Naive B cell (primary cell): ENCODE data around the gene CHCHD1. TPM values are rescaled to one million over a fixed set of nuclear protein-coding genes. Genes with fewer than 3 reads are reported as not detected.

Source experiments
- ATAC-seq, 2 donors: fragments of 150-1000 bp; cut with Tn5 transposase; 2 replicates each; pipeline ENCODE4 v1.10.0; 2021; ENCODE audit warnings: low read depth in 2 of 2, mild to moderate bottlenecking in 2 of 2, moderate library complexity in 2 of 2
- DNase-seq: peaks from one replicate; pipeline ENCODE4 v3.0.0; 2022
- H3K27ac Mint-ChIP-seq, 6 donors: one replicate each; pipeline ENCODE4 v1.8.0; 2020 to 2022; ENCODE audit warnings: mild to moderate bottlenecking in 6 of 6, mixed read lengths in 6 of 6, moderate library complexity in 5 of 6, inconsistent platforms in 2 of 6
- H3K27me3 Mint-ChIP-seq, 3 donors: one replicate each; pipeline ENCODE4 v1.8.0; 2021 to 2022; ENCODE audit warnings: mixed read lengths in 3 of 3, mild to moderate bottlenecking in 1 of 3
- H3K36me3 Mint-ChIP-seq, 2 donors: one replicate each; pipeline ENCODE4 v1.8.0; 2020 to 2022; ENCODE audit warnings: mixed read lengths in 2 of 2, inconsistent platforms in 1 of 2, mild to moderate bottlenecking in 1 of 2
- H3K4me1 Mint-ChIP-seq, 3 donors: one replicate each; pipeline ENCODE4 v1.8.0; 2020 to 2022; ENCODE audit warnings: mixed read lengths in 3 of 3, inconsistent platforms in 1 of 3, mild to moderate bottlenecking in 1 of 3, moderate library complexity in 1 of 3
- H3K4me3 Mint-ChIP-seq, 8 donors: one replicate each; pipeline ENCODE4 v1.8.0; 2020 to 2022; ENCODE audit warnings: mild to moderate bottlenecking in 8 of 8, mixed read lengths in 8 of 8, moderate library complexity in 8 of 8, inconsistent platforms in 2 of 8
- H3K9me3 Mint-ChIP-seq, 7 donors: one replicate each; pipeline ENCODE4 v1.8.0; 2020 to 2022; ENCODE audit warnings: mixed read lengths in 7 of 7, mild to moderate bottlenecking in 5 of 7, inconsistent platforms in 2 of 7, moderate library complexity in 1 of 7
- polyA plus RNA-seq, 6 donors: library from polyadenylated mRNA; unstranded; fragments of 300-500 nt; fragmentation: Illumina TruSeq; gene quantifications; one replicate each; pipeline ENCODE4 v1.2.3, GENCODE V29; 2021; ENCODE audit warnings: low read depth in 6 of 6

The CHCHD1 gene
- polyA plus RNA-seq, 6 donors from 2014 or later: 17.6 to 54.5 (median 39.6) TPM

GRCh38 chr10:73800560-73801252 is 18.9 kb downstream of the CHCHD1 start:
- peaks cover 7 to 19% of the 10 kb centered on the region in 2 donors for H3K36me3 Mint-ChIP-seq
- ATAC-seq (no peak), DNase-seq (no peak)

GRCh38 chr10:73801253-73801590 is 19.4 kb downstream of the CHCHD1 start:
- H3K4me3 Mint-ChIP-seq: no peak overlapping the region
- no peaks in the 10 kb centered on the region for H3K9me3 Mint-ChIP-seq
- H3K36me3 Mint-ChIP-seq: peaks cover 7 to 24% of the 10 kb centered on the region in 2 donors
- H3K27me3 Mint-ChIP-seq: no peaks in the 10 kb centered on the region
- no peak overlapping the region for H3K27ac Mint-ChIP-seq
- no peak for ATAC-seq
- no peak for DNase-seq
- H3K4me1 Mint-ChIP-seq: peaks cover 11 to 26% (median 24%) of the 10 kb centered on the region in 3 donors

More at GRCh38 chr10:73800560-73801252, 18.9 kb downstream of the CHCHD1 start:
- Mint-ChIP-seq H3K9me3 (no peaks in the 10 kb centered on the region), H3K4me1 (peaks cover 10 to 22% (median 21%) of the 10 kb centered on the region in 3 donors), H3K27ac (peak overlapping the region in 1 of 6 donors; percentile 92), H3K27me3 (no peaks in the 10 kb centered on the region), H3K4me3 (no peak overlapping the region)

GRCh38 chr10:73802276-73802991 is 20.6 kb downstream of the CHCHD1 start:
- Mint-ChIP-seq H3K36me3 (peaks cover 7 to 36% of the 10 kb centered on the region in 2 donors), H3K9me3 (no peaks in the 10 kb centered on the region), H3K27ac (peak overlapping the region; percentile 18 to 88 (median 67)), H3K4me3 (no peak overlapping the region), H3K4me1 (peaks cover 21 to 36% (median 35%) of the 10 kb centered on the region in 3 donors), H3K27me3 (no peaks in the 10 kb centered on the region)
- no peak for DNase-seq
- no peak for ATAC-seq

GRCh38 chr10:73803680-73804286 is 21.9 kb downstream of the CHCHD1 start:
- DNase-seq (no peak), ATAC-seq (peak; percentile 59 to 65)
- peak overlapping the region in 1 of 8 donors; percentile 54 for H3K4me3 Mint-ChIP-seq
- H3K27ac Mint-ChIP-seq: peak overlapping the region; percentile 6 to 94 (median 53)
- H3K9me3 Mint-ChIP-seq: no peaks in the 10 kb centered on the region
- H3K36me3 Mint-ChIP-seq: peaks cover 7 to 40% of the 10 kb centered on the region in 2 donors
- H3K4me1 Mint-ChIP-seq: peaks cover 23 to 45% (median 32%) of the 10 kb centered on the region in 3 donors
- no peaks in the 10 kb centered on the region for H3K27me3 Mint-ChIP-seq

GRCh38 chr10:73806176-73806950 is 24.5 kb downstream of the CHCHD1 start:
- no peak for DNase-seq
- peaks cover 29 to 61% (median 41%) of the 10 kb centered on the region in 3 donors for H3K4me1 Mint-ChIP-seq
- peaks cover 7 to 40% of the 10 kb centered on the region in 2 donors for H3K36me3 Mint-ChIP-seq
- ATAC-seq: no peak
- H3K27me3 Mint-ChIP-seq: no peaks in the 10 kb centered on the region
- peak overlapping the region in 2 of 6 donors; percentile 55 to 91 for H3K27ac Mint-ChIP-seq
- H3K4me3 Mint-ChIP-seq: no peak overlapping the region
- no peaks in the 10 kb centered on the region for H3K9me3 Mint-ChIP-seq

- peaks cover 7 to 40% of the 10 kb centered on the region in 2 donors for H3K36me3 Mint-ChIP-seq
- peaks cover 0 to under 1% (median 0%) of the 10 kb centered on the region in 7 donors for H3K9me3 Mint-ChIP-seq
- DNase-seq (no peak), ATAC-seq (no peak)
- peak overlapping the region in 1 of 6 donors; percentile 22 for H3K27ac Mint-ChIP-seq
- H3K4me3 Mint-ChIP-seq: no peak overlapping the region
- H3K27me3 Mint-ChIP-seq: no peaks in the 10 kb centered on the region
- peaks cover 29 to 61% (median 41%) of the 10 kb centered on the region in 3 donors for H3K4me1 Mint-ChIP-seq
Observed at GRCh38 chr10:73807471-73807870, 25.6 kb downstream of the CHCHD1 start.

GRCh38 chr10:73808021-73808815 is 26.4 kb downstream of the CHCHD1 start:
- Mint-ChIP-seq H3K4me3 (peak overlapping the region in 3 of 8 donors; percentile 61 to 85 (median 74)), H3K27ac (peak overlapping the region in 1 of 6 donors; percentile 72), H3K36me3 (peaks cover 7 to 32% of the 10 kb centered on the region in 2 donors), H3K9me3 (peaks cover 0 to 2% (median 0%) of the 10 kb centered on the region in 7 donors), H3K4me1 (peaks cover 29 to 61% (median 47%) of the 10 kb centered on the region in 3 donors), H3K27me3 (no peaks in the 10 kb centered on the region)
- ATAC-seq (no peak), DNase-seq (no peak)

GRCh38 chr10:73809061-73809818 is 27.4 kb downstream of the CHCHD1 start:
- ATAC-seq: no peak
- Mint-ChIP-seq H3K4me1 (peaks cover 22 to 51% (median 40%) of the 10 kb centered on the region in 3 donors), H3K36me3 (peaks cover 4 to 23% of the 10 kb centered on the region in 2 donors), H3K4me3 (peak overlapping the region in 7 of 8 donors; percentile 65 to 94 (median 85)), H3K27ac (peak overlapping the region in 4 of 6 donors; percentile 25 to 85 (median 78)), H3K9me3 (peaks cover 0 to 2% (median 0%) of the 10 kb centered on the region in 7 donors), H3K27me3 (no peaks in the 10 kb centered on the region)
- no peak for DNase-seq

GRCh38 chr10:73810358-73810734 is 28.5 kb downstream of the CHCHD1 start:
- ATAC-seq (no peak), DNase-seq (no peak)
- H3K9me3 Mint-ChIP-seq: peaks cover 0 to 2% (median 0%) of the 10 kb centered on the region in 7 donors

GRCh38 chr10:73810735-73811465 is 29.1 kb downstream of the CHCHD1 start:
- DNase-seq (peak; percentile 60), ATAC-seq (peak; percentile 26)
- Mint-ChIP-seq H3K4me3 (peak overlapping the region; percentile 79 to 94 (median 86)), H3K9me3 (peaks cover 0 to 2% (median 0%) of the 10 kb centered on the region in 7 donors), H3K36me3 (peaks cover 4 to 18% of the 10 kb centered on the region in 2 donors), H3K27ac (peak overlapping the region in 5 of 6 donors; percentile 85 to 97 (median 88)), H3K4me1 (peaks cover 22 to 43% (median 39%) of the 10 kb centered on the region in 3 donors), H3K27me3 (no peaks in the 10 kb centered on the region)

More at GRCh38 chr10:73810358-73810734, 28.5 kb downstream of the CHCHD1 start:
- Mint-ChIP-seq H3K36me3 (peaks cover 4 to 23% of the 10 kb centered on the region in 2 donors), H3K27ac (peak overlapping the region in 5 of 6 donors; percentile 74 to 97 (median 88)), H3K27me3 (no peaks in the 10 kb centered on the region), H3K4me1 (peaks cover 22 to 49% (median 39%) of the 10 kb centered on the region in 3 donors), H3K4me3 (peak overlapping the region; percentile 79 to 94 (median 86))

- ATAC-seq: no peak
- Mint-ChIP-seq H3K4me1 (peaks cover 11 to 28% (median 26%) of the 10 kb centered on the region in 3 donors), H3K9me3 (peaks cover 0 to 2% (median 0%) of the 10 kb centered on the region in 7 donors), H3K4me3 (peak overlapping the region in 6 of 8 donors; percentile 44 to 85 (median 56)), H3K27me3 (no peaks in the 10 kb centered on the region), H3K27ac (peak overlapping the region; percentile 15 to 92 (median 78)), H3K36me3 (peaks cover under 1 to 4% of the 10 kb centered on the region in 2 donors)
- no peak for DNase-seq
Observed at GRCh38 chr10:73812657-73813056, 30.8 kb downstream of the CHCHD1 start.
